Kidney (tissue), 14 donors: ENCODE data around the gene FAM120B. TPM values are rescaled to one million over a fixed set of nuclear protein-coding genes. Genes with fewer than 3 reads are reported as not detected.

ENCODE experiments used
- DNase-seq, 5 donors: peaks; one replicate each; pipeline ENCODE4 v3.0.0-alpha.2; 2013 to 2020
- FAIRE-seq: peaks from 2 replicates; lab custom pipeline; 2012; peaks lifted over from hg19 to GRCh38; lab: Jason Lieb, UNC
- H3K27ac ChIP-seq, 2 donors: one replicate each; pipeline ENCODE4 v1.7.0; 2013; ENCODE audit warnings: low read depth in 2 of 2, low read length in 2 of 2, inconsistent platforms in 1 of 2
- H3K27me3 ChIP-seq: one replicate; pipeline ENCODE4 v1.7.1; 2013; ENCODE audit warnings: low read length, inconsistent platforms; ENCODE audit not compliant: control insufficient read depth, insufficient read depth
- H3K36me3 ChIP-seq, 3 donors: one replicate each; pipeline versions ENCODE4 v1.7.0 to v1.7.1; 2013; ENCODE audit warnings: low read length in 3 of 3, control low read depth in 1 of 3, inconsistent platforms in 1 of 3; ENCODE audit not compliant: insufficient read depth in 3 of 3, control insufficient read depth in 2 of 3
- H3K4me1 ChIP-seq, 3 donors: one replicate each; pipeline versions ENCODE4 v1.7.0 to v1.7.1; 2013; ENCODE audit warnings: low read length in 3 of 3, inconsistent platforms in 1 of 3, low read depth in 1 of 3; ENCODE audit not compliant: control insufficient read depth in 2 of 3, insufficient read depth in 2 of 3
- H3K4me3 ChIP-seq, 3 donors: one replicate each; pipeline versions ENCODE4 v1.7.0 to v1.8.1; 2013; ENCODE audit warnings: low read length in 3 of 3, control low read depth in 1 of 3, inconsistent platforms in 1 of 3
- H3K9ac ChIP-seq, 3 donors: one replicate each; pipeline versions ENCODE4 v1.7.0 to v1.7.1; 2013; ENCODE audit warnings: low read length in 3 of 3, control low read depth in 1 of 3, inconsistent platforms in 1 of 3
- H3K9me3 ChIP-seq, 3 donors: one replicate each; pipeline versions ENCODE4 v1.7.0 to v1.7.1; 2013; ENCODE audit warnings: low read length in 3 of 3, control low read depth in 1 of 3, inconsistent platforms in 1 of 3; ENCODE audit not compliant: control insufficient read depth in 2 of 3, insufficient read depth in 1 of 3
- intact Hi-C: fragments of 100-400 bp; cut with DNase I; formaldehyde crosslinking; loops from one replicate; pipeline ENCODE4 v1.11.1; 2022
- polyA plus RNA-seq: library from polyadenylated mRNA; stranded (reverse); fragments of 350-450 nt; fragmentation: Illumina TruSeq; extraction: RNeasy Lipid Tissue Mini Kit (QIAGEN cat#74804); gene quantifications from one replicate; pipeline ENCODE4 v1.2.3, GENCODE V29; 2014; ENCODE audit warnings: low read depth, low replicate concordance; ENCODE audit not compliant: insufficient read depth
- total RNA-seq: library from RNA; stranded (reverse); fragmentation: NEBNext Ultra II Directional; extraction: Animal tissue kit (Norgen Biotek cat#: 25700); gene quantifications from one replicate; pipeline ENCODE4 v1.2.1, GENCODE V29; 2021
- TF ChIP-seq, protein P1 (sequence below): IDR thresholded peaks from 3 replicates; pipeline ENCODE4 v1.5.1; 2012; ENCODE audit warnings: mild to moderate bottlenecking, moderate library complexity, borderline replicate concordance; ENCODE audit not compliant: insufficient read depth; ENCODE audit errors: extremely low read depth
- donor health status: control.
- donor health status: control.
- donor health status: control.
- donor health status: control.
- donor health status: control.
- donor health status: DM: yes; HTN: yes; CAD: no.
- donor health status: Normal renal cell carcinoma (clear cell type).

The FAM120B gene
- total and polyA plus RNA-seq, 2 donors from 2014 or later: 16.5 to 34.8 TPM

DNA sequence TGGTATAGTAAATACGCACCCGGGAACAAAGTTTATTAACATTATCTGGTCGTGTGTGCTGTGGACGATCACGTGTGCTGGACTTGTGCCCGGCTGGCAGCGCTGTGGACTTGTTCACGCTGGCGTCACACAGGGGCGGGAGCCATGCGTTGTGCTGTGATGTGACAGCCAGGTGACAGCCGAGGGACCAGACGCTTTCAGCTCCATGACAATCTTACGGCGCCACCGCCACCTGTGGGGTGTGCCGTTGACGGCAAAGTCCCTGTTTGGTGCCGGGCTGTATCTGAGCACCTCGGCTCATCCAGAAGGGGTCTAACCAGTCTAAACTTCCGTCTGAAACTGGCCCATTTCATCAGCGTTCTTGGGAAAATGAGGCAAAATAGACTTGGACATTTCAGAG lies 40.9 kb upstream of the FAM120B start:
- Histone ChIP-seq H3K9ac (no peak overlapping the region), H3K27me3 (no peaks in the 10 kb centered on the region), H3K4me3 (no peak overlapping the region), H3K36me3 (no peaks in the 10 kb centered on the region), H3K27ac (no peak overlapping the region), H3K4me1 (peaks cover 0 to 2% (median 2%) of the 10 kb centered on the region in 3 donors), H3K9me3 (no peaks in the 10 kb centered on the region)
- no peak for FAIRE-seq
- intact Hi-C loops: no loop called here
- TF ChIP-seq, protein P1, sequence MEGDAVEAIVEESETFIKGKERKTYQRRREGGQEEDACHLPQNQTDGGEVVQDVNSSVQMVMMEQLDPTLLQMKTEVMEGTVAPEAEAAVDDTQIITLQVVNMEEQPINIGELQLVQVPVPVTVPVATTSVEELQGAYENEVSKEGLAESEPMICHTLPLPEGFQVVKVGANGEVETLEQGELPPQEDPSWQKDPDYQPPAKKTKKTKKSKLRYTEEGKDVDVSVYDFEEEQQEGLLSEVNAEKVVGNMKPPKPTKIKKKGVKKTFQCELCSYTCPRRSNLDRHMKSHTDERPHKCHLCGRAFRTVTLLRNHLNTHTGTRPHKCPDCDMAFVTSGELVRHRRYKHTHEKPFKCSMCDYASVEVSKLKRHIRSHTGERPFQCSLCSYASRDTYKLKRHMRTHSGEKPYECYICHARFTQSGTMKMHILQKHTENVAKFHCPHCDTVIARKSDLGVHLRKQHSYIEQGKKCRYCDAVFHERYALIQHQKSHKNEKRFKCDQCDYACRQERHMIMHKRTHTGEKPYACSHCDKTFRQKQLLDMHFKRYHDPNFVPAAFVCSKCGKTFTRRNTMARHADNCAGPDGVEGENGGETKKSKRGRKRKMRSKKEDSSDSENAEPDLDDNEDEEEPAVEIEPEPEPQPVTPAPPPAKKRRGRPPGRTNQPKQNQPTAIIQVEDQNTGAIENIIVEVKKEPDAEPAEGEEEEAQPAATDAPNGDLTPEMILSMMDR: no peak
- peak in 1 of 5 donors; percentile 66 for DNase-seq

DNA sequence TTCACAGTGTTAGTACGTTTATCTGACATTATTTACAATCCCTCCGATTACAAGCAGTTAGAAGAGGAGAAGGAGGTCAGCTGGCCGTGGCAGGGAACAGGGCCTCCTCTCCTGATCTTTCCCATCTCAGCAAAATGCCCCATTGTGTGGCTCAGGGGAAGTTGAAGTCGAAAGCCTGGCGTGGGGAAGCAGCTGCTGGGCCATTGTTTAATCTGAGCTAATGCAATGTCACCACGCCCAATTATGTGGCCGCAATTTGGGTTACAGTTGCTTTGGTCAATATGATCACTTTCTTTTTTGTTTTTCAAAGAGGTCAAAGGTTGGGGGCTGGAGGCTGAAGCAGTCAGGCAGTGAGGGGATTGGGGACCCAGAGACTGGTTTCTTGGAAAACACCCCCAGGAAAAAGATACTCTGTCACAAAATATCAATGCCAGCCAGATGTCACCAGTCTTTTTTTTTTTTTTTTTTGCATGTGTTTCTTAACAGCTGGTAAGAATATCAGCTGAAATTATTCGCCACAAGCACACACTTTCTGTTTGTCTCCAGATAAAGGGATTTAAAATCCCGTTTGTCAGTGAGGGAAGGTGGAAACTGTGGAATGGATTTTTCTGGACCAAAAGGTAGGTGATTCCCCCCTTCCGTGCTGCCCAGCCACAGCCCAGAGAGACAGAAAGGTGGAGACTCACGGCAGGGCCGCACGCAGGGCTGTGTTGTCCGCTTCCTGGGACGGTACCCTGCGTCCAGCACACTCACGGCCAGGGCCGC lies 40.3 kb upstream of the FAM120B start:
- no peak for FAIRE-seq
- intact Hi-C loops: no loop called here
- TF ChIP-seq, protein P1: no peak
- DNase-seq: peak in 1 of 5 donors; percentile 59
- no peak overlapping the region for H3K9ac ChIP-seq
- H3K36me3 ChIP-seq: no peaks in the 10 kb centered on the region
- peaks cover 0 to 2% (median 2%) of the 10 kb centered on the region in 3 donors for H3K4me1 ChIP-seq
- H3K27ac ChIP-seq: no peak overlapping the region
- no peak overlapping the region for H3K4me3 ChIP-seq
- H3K9me3 ChIP-seq: no peaks in the 10 kb centered on the region
- no peaks in the 10 kb centered on the region for H3K27me3 ChIP-seq

DNA sequence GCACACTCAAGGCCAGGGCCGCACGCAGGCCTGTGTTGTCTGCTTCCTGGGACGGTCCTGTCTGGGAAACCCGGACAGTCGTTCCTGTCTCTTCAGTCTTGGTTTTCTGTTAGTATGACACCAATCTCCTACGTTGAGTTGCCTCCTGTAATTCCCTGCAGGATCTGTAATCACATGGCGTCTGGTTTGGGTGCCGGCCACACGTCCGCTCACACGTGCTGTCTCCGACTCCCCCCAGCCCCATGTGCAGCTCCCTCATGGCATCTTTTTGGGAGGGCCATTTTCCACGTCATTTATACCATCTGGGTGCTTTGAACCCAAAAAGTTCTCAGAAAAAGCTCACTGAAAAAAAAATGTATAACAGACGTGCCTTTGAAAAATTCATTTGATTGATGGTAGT lies 38.9 kb upstream of the FAM120B start:
- H3K4me3 ChIP-seq: no peak overlapping the region
- no peaks in the 10 kb centered on the region for H3K36me3 ChIP-seq
- DNase-seq: peak in 1 of 5 donors; percentile 29
- TF ChIP-seq, protein P1: no peak
- no peak overlapping the region for H3K9ac ChIP-seq
- no peak overlapping the region for H3K27ac ChIP-seq
- H3K4me1 ChIP-seq: peaks cover 0 to 2% (median 2%) of the 10 kb centered on the region in 3 donors
- no peak for FAIRE-seq
- H3K9me3 ChIP-seq: no peaks in the 10 kb centered on the region
- H3K27me3 ChIP-seq: no peaks in the 10 kb centered on the region
- intact Hi-C loops: no loop called here
